Astrocyte (in vitro differentiated cells and primary cell): ENCODE data around the gene ZNF503.

Experiments used
- CTCF ChIP-seq: IDR thresholded peaks from 2 replicates; pipeline ENCODE4 v1.5.1; 2011; ENCODE audit warnings: low read depth, mild to moderate bottlenecking, inconsistent platforms, low read length, moderate library complexity; ENCODE audit not compliant: insufficient read depth
- EZH2 ChIP-seq: IDR thresholded peaks from 2 replicates; pipeline ENCODE4 v1.6.1; 2012; ENCODE audit warnings: mild to moderate bottlenecking, low read length, inconsistent platforms; ENCODE audit not compliant: insufficient read depth

GRCh38 chr10:75350791-75351190 is 50.8 kb downstream of the ZNF503 start:
- TF ChIP-seq EZH2 (no peak), CTCF (no peak)
